SKM-1 treated with dmso at 0.1 percent for 144 hours (cell line): ENCODE results near the gene JAKMIP3.

Source experiments
- DNase-seq: peaks from one replicate; lab custom pipeline; 2025; ENCODE audit not compliant: unreplicated experiment; lab: John Stamatoyannopoulos, UW

JAKMIP3 gene

DNA sequence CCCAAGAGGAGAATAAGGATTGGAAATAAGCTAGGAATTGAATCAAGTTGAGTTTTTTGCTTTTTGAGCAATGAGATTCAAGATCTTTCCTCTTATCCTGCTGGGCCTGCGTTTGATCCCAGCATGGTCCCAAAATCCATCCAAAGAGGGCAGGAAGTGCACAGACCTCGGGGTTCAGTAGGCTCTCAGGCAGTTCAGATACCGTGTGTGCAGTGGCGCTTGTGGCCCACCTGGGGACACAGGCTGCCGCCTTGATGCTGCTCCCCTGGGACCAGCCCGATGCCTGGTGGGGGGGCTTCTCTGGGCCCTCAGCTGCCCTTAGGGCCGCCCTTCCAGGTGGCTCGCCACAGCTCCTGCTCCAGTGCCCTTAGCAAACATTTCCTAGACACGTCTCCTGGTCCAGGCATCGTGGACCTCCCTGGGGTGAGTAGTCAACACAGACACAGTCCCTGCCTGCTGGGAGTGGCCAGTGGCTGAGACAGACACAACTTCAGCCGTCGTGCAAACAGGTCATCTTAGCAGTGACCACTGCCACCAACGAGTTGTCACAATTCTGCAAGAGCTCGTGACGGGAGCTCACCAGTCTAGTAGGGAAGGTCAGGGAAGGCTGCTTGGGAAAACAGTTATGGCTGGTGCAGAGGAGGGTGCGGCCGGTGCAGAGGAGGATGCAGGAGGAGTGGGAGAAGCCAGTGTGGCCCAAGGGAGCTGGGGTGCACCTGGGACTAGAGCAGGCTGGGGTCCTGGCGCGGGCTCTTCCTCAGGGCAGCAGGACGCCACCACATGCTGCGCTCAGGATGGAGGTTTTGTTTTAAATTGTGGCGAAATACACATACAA, 21.7 kb upstream of the JAKMIP3 start:
- DNase-seq = no peak

DNA sequence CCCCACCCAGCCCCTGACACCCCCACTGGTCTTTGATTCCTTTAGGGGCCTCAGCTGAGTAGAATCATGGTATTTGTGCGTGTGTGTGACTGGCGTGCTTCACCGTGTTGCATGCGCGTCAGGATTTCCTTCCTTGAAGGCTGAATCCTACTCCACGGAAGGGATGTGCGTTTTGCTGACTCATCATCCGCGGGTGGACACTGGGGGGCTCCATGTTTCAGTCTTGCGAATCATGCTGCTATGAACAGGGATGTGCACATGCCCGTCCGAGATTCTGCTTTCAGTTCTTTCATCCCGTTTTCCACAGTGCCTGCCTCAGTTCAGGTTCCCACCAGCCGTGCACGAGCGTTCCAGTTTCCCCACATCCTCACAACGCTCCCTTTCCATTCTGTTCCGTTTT, 20.9 kb upstream of the JAKMIP3 start:
- DNase-seq = no peak

DNA sequence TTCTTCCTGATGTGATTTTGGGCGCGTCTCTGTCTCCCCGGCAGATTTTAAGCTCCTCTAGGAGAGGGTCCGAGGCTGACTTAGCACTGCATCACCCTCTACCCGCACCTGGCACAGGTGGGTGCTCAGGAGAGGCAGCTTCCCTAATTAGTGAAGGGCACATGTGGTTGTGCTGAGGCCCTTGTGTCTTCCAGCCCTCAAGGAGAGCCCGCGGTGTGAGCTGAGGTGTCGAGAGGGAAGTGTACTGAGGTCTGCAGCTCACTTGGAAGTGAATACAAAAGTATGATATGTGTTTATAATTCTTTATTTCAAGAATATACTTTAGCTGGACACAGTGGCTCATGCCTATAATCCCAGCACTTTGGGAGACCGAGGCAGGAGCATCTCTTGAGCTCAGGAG, 20.4 kb upstream of the JAKMIP3 start:
- DNase-seq = no peak

GRCh38 chr10:132047575-132048293, 18.0 kb upstream of the JAKMIP3 start:
- DNase-seq = no peak

DNA sequence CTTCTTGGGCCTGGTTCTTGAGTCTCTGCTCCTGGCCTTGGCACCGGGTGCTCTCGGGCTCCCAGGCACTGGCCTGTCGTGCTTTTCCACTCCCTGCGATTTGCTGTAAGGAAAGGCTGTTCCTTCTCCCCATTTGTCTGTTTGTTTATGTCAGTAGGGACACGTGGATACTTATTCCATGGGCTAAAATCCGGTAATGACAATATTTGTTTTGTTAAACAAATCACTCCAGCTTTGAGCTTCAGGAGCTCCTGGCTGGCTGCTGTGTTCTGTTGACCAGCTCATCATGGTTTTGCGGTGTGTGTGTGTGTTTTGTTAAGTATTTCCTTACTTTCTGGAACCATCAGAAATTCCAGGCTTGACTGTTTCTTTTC, 17.5 kb upstream of the JAKMIP3 start:
- DNase-seq = no peak

GRCh38 chr10:132050191-132050590, 15.6 kb upstream of the JAKMIP3 start:
- no peak for DNase-seq

DNA sequence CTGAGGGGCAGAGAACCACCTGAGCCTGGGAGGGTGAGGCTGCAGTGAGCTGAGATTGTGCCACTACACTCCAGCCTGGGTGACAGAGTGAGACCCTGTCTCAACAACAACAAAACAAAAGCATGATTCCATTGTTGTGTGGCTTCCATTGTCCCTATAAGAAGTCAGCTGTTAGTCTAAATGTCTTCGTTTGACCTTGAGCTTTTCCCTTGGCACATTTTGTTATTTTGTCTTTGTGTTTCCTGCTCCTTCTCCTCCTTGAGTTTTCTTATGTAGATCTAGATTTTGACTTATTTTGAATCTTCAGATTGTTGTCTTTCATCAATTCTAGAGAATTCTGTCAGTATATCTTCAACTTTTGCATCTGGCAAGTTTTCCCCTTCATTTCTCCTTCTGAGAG, 13.6 kb upstream of the JAKMIP3 start:
- no peak for DNase-seq

DNA sequence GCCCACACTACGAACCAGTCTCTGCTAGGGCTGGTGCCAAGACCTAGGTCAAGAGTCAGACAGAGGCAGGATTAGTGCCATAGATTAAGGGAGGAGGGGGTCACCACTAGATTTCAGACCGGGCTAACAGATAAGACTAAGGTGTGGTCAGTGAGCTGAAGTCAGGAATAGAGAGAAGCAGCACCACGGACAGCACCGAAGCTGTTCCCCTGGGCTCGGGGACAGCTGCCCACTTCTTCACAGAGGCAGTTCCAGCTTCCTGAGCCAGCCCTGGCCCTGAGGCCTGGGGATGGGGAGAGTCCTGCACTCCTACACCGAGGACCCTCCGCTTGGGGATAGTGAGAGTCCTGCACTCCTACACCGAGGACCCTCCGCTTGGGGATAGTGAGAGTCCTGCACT, 11.2 kb upstream of the JAKMIP3 start:
- no peak for DNase-seq

GRCh38 chr10:132055616-132056015, 10.1 kb upstream of the JAKMIP3 start:
- no peak for DNase-seq

- DNase-seq = no peak
Observed at GRCh38 chr10:132056663-132057062, 9.1 kb upstream of the JAKMIP3 start.

- no peak for DNase-seq
Observed at GRCh38 chr10:132057191-132057681, 8.5 kb upstream of the JAKMIP3 start.

- no peak for DNase-seq
Observed at GRCh38 chr10:132058111-132058745, 7.5 kb upstream of the JAKMIP3 start.

- DNase-seq = no peak
Observed at GRCh38 chr10:132058793-132059759, 6.7 kb upstream of the JAKMIP3 start.

- no peak for DNase-seq
Observed at GRCh38 chr10:132059760-132060508, 5.8 kb upstream of the JAKMIP3 start.

DNA sequence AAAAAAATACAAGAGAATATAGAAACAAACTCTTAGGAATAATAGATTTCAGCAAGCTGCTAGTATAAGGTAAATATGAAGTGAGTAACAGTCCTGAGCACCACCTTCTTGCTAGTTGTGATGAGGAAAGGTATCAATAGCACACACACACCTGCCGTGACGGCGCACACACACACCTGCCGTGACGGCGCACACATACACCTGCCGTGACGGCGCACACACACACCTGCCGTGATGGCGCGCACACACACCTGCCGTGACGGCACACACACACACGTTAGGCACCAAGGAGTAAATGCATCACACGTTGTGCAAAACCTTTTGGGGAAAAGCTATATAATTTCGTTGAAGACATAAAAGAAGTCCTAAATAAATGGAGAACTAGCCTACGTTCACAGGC, 4.7 kb upstream of the JAKMIP3 start:
- DNase-seq = no peak

DNA sequence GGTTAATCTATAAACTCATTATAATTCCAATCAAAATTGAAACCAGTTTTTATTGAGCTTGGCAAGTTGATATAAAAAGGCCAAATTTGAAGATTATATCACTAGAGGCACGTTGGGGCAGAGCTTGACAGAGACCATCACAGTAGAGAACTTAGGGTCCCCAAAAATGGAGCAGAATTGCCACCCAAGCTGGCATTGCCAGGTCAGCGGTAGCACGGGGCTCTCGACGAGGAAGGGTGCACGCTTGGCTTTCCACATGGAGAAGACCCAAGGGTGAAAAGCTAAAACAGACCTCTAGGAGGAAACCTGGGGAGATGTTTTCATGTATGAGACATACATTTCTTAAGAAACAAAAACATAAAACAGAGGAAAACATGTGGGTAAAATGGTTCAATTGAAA, 4.3 kb upstream of the JAKMIP3 start:
- no peak for DNase-seq

- no peak for DNase-seq
Observed at GRCh38 chr10:132062116-132062515, 3.6 kb upstream of the JAKMIP3 start.

DNA sequence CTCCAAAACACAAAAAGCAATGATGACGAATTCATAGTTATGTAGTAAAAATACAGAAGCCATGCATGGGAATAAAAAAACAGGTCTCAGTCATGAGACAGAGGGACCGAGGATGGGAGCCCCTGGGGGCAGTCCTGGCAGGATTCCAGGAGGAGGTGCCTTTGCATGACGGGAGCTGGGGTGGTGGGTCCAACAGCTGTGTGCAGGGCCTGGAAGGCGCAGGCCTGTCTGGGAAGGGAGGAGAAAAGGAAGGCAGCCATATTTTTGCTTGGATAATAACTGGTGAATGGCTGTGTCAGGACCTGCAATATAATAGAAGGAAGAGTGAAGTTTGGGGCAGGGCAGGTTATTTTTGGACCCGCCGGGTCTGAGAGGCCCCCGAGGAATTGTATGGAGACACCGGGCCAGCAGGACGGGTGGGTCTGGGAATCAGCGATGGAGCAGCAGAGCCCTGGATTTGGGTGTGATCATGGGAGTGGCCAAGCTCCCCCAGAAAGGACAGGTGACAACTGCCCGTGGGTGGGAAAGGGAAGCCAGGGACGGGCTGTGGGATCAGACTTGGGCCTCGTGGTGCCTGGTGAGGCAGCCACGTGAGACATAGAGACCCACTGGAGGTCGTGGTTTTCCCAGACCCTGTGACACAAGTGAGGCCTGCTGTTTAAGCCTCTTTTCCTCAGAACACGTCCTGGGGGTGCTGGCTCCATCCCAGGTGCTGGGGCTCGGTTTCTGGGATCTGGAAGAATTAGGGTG, 2.9 kb upstream of the JAKMIP3 start:
- DNase-seq = no peak

- no peak for DNase-seq
Observed at GRCh38 chr10:132063432-132063831, 2.3 kb upstream of the JAKMIP3 start.
